IPS-NIHi7 (cell line): Measurements from ENCODE around the gene SLC4A1AP.

ENCODE experiments used
- DNase-seq: peaks from one replicate; pipeline ENCODE4 v3.0.0; 2012; ENCODE audit warnings: mixed read lengths; ENCODE audit errors: extremely low spot score

Gene SLC4A1AP

GRCh38 chr2:27703638-27704341 is 40.1 kb downstream of the SLC4A1AP start:
- DNase-seq = peak; percentile 89

DNA sequence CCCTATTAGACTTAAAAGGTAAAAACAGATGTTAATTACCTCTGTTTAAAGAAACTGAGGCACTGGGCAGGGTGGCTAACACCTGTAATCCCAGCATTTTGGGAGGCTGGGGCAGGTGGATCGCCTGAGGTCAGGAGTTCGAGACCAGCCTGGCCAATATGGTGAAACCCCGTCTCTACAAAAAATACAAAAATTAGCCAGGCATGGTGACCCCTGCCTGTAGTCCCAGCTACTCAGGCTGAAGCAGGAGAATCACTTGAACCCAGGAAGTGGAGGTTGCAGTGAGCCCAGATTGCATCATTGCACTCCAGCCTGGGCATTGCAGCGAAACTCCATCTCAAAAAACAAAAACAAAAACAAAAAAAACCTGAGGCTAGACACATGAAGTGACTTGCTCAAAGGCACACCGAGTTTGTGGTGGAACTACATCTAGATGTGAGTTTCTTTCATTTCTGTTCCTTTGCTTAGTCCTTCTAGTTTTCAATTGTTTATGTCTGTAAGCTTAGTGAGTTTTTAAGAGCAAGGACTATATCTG is 40.7 kb downstream of the SLC4A1AP start:
- no peak for DNase-seq

DNA sequence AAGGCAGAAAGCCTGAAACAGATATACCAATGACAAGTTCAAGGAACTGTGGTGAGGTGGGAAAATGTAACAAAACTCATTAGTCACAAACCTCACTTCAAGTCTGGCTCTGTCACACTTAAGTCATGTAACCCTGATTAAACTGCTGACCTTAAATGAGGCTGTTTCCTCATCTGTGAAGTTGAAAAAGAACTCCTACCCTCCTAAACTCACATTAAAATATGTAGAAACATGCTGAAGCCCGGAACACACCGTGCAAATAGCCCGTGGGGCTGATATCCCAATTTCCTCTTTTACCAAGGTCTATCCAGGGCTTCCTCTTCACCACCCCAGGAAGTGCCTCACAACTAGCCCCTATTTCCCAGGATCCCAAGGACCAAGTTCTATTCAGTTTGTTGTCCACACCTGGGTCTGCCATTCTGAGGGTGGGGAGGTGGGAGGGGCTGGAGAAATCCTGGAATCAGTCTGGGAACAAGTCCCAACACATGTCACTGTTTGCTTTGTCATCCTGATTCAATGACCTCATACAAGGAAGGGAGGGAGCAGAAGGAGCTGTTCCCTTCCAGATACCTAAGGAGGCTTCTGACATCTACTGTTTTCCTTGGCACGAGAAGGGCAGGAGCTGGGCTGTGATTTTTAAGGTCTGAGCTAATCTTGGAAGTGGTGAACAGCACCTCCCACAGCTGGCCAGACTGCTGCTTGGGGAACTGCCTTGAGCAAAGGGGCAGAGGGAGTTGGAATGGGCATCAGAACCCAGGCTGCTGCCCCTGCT is 42.3 kb downstream of the SLC4A1AP start:
- no peak for DNase-seq

- DNase-seq = no peak
Observed at GRCh38 chr2:27707462-27708256, 44.0 kb downstream of the SLC4A1AP start.

DNA sequence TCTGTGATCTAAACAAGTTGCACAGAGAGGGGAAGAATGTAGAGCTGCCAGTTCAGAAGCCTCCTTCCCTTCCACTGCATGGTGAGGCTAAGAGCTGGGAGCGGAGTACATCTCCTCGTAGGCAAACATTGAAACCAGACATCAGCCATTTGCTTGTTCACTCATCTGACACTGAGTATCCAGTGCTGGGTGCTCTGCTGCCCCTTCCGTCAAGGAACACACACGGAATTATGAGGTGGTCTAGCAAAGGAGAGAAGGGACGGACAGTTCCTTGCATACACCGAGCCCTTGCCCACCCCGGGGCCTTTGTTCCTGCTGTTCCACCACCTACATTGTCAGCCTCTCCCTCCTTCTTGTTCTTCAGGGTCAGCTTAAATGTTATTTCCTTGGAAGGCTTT is 44.6 kb downstream of the SLC4A1AP start:
- DNase-seq = no peak

DNA sequence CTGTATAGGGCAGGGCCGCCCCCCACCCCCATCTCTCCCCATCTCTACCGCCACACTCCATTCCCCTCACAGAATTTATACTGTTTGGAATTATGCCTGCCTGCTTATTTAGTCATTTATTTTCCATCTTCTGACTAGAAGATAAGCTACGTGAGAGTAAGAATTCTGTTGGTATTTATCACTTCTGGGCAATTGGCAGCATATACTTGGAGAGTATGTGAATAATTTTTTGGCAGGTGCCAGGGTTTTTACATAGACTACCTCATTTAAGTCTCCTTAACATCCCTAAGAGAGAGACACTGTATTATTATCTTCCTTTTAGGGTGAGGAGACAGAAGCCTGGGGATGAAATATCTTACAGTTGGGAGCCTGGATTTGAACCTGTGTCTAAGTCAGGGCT is 45.0 kb downstream of the SLC4A1AP start:
- DNase-seq = no peak

GRCh38 chr2:27709326-27709725 is 45.6 kb downstream of the SLC4A1AP start:
- no peak for DNase-seq

DNA sequence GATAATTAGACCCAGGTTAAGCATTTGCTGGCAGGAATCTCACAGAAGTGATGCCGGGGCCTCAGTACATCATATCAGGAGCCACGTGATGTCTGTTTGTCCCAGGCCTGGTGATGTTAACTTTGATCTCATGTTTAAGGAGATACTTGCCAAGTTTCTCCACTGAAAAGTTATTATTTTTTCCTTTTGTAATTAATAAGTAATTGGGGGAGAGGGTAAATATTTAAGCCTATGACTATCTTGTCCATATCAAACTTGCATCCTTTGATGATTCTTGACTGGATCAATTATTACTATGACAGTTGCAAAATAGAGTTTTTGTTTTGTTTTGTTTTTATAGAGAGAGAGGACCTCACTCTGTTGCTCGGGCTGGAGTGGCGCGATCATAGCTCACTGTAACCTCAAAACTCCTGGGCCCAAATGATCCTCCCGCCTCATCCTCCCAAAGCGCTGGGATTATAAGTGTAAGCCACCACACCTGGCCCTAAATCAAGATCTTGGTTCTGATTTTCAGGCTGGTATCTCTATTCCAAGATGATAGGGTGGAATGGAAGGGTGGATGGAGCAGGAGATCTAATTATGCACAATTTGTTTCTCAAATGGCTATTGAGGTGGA is 46.4 kb downstream of the SLC4A1AP start:
- DNase-seq = no peak

- no peak for DNase-seq
Observed at GRCh38 chr2:27710640-27711430, 47.1 kb downstream of the SLC4A1AP start.

DNA sequence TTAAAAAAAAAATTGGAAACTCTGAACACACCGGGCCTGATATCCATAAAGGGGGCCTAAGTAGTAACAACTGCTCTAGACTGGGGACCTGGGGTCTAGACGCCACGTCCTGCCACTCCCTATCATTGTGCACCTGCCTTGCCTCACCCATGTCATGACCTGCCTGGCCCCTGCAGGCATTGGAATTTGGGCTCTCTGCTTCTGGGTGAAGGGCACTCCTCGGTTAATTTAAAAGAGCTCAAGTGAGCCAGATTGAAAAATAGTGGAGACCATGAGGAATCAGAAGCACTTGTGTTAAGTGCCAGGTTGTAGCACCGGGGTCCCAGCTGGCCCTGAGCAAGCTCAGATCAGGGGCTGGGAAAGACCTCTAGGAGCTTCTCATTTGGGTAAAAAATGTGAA is 48.1 kb downstream of the SLC4A1AP start:
- DNase-seq = no peak

GRCh38 chr2:27712522-27712921 is 48.8 kb downstream of the SLC4A1AP start:
- no peak for DNase-seq

- DNase-seq = no peak
Observed at GRCh38 chr2:27713201-27713600, 49.5 kb downstream of the SLC4A1AP start.

DNA sequence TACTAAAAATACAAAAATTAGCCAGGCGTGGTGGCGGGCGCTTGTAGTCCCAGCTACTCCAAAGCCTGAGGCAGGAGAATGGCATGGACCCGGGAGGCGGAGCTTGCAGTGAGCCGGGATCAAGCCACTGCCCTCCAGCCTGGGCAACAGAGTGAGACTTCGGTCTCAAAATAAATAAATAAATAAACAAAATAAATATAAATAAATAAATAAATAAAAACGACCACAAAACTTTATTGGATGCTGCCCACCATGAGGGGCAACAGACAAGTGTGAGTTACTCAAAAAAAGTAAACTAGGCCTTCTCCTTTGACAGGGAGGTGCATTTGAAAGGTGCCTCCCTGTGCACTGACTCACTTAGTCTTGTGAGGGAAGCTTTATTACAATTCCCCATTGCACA is 50.4 kb downstream of the SLC4A1AP start:
- no peak for DNase-seq

DNA sequence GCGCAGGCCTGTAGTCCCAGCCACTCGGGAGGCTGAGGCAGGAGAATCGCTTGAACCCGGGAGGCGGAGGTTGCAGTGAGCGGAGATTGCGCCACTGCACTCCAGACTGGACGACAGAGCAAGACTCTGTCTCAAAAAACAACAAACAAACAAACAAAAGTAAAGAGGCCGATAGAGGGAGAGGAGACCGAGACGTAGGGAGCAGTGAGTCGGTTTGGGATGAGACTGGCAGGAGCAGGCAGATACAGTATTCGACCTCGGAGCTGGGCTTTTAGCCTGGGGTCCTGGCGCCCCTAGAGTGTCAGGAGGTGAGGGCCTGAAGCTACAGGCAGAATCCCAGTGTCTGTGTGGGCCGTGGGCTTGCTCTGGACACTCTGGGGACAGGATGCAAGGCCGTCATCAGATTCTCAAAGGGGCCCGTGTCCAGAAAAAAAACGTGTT is 51.2 kb downstream of the SLC4A1AP start:
- no peak for DNase-seq

DNA sequence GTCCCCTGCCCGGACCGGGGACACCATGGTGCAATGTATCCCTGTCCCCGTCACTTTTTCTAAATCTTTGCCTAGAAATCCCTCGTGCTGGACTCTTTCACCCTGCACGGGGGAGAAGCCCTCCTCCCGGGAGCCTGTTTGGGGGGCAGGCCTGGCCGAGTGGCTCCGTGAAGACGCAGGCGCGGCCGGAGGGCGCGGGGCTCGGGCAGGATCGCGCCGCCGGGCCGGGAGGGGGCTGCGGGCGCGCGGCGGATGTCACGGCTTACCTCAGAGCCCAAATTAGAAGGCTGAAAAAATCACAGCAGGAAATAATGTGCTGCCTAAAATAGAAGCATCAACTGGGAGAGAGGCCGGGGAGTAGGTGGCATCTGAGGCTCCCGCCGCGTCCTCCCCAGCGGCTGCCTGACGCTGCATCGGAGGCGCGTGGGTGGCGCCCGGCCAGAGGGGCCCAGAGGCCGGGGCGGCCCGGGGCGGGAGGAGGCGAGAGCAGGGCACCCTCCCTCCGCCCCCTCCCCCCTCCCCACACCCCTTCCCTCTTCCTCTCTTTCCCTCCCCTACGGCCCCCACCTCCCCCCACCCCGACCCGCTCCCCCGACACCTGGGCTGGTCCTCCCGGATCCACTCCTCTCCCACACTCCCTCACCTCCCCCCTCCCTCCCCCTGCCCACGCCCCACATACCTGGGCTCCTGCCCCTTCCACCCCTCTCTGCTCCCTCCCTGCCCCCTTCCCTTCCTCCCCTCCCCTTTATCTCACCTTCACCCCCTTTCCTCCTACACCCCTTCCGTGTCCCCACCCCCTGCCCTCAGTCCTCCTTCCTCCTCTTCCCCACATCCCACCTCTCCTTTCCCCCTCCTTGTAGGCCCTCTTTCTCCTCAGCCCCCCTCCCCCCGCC is 51.9 kb downstream of the SLC4A1AP start:
- DNase-seq = peak; percentile 62

GRCh38 chr2:27716301-27717069 is 52.8 kb downstream of the SLC4A1AP start:
- DNase-seq = peak; percentile 23

- no peak for DNase-seq
Observed at GRCh38 chr2:27717070-27717795, 53.5 kb downstream of the SLC4A1AP start.

DNA sequence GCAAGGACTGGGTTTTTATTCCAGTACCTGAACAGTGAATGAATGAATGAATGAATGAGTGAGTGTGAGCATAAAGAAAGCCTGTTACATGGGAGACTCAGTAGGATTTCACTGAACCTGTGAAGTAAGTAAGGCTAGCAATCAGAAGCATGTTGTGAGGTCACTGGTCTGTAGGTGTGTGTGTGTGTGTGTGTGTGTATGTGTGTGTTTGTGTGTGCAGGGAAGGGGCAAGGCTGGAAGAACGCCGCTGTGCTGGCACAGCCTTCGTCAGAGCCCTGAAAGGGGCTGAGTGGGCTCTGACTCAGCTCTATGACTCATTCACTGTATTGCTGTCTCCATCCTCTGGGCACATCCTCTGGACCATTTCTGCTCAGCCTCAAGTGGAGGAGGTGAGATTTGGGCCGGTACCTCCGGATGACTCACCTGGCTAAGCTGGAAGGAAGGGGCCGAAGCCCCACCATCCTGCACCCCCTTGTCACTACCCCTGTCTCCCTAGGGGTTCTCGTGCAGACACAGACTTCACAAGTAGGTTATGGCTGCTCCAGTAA is 56.4 kb downstream of the SLC4A1AP start:
- peak; percentile 22 for DNase-seq
